ENCODE measurements around the gene AGPAT4. TPM values are rescaled to one million over a fixed set of nuclear protein-coding genes. Genes with fewer than 3 reads are reported as not detected.
"Not testable (repeated sequence)": the region's sequence is repeated elsewhere in the genome, so short reads cannot be mapped to it uniquely, and the experiment has no call there.

AGPAT4 gene
- total RNA-seq, 2 donors from 2014 or later = 61.0 to 61.1 TPM

DNA sequence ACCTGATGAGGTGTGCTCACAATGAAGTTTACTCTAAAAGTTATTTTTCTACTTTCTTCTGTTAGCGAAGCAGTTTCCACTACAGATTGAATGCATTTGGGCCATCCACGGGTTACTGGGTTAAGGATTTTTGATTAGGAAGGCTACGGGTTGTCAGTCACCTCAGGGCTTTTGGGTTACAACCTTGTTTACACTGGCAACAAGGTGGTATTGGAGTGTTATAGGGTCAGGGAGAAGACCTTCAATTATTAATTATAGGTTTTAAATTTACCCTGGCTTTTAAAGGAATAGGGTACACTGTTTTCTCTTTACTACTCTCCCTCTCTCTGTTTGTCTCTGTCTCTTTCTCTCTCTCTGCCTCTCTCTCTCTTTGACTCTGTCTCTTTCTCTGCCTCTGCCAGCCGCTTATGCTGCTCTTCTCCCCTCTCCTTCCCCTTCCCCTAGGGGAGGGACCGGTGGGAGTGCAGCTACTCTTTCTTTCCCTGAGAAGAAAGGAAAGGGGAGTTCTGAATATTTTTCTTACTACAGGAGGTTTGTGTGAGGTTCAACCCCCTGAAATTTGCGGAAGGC lies 40.2 kb upstream of the AGPAT4 start:
- H3K9ac ChIP-seq (ENCODE audit: extremely low read depth, low read length, poor library complexity, severe bottlenecking) = no peak overlapping the region
- DNase-seq = no peak
- no peak overlapping the region for H3K4me3 Mint-ChIP-seq
- no peak overlapping the region for H3K27ac ChIP-seq (ENCODE audit: low read depth, low read length)
- no peaks in the 10 kb centered on the region for H3K27me3 ChIP-seq (ENCODE audit: control insufficient read depth, insufficient read depth, low read length, poor library complexity, severe bottlenecking)
- peaks cover 18% of the 10 kb centered on the region for H3K4me1 Mint-ChIP-seq
- H3K27ac Mint-ChIP-seq = peak overlapping the region; percentile 74
- H3K36me3 ChIP-seq (ENCODE audit: control insufficient read depth, insufficient read depth, low read length) = no peaks in the 10 kb centered on the region
- peaks cover 3% of the 10 kb centered on the region for H3K36me3 Mint-ChIP-seq (ENCODE audit: low read depth)
- 83 to 86% methylated on average over 1 to 6 of the region's 6 CpGs for WGBS, 2 experiments (ENCODE audit: insufficient coverage in 1 of 2, insufficient read length in 1 of 2)
- H3K4me1 ChIP-seq (ENCODE audit: control insufficient read depth, insufficient read depth, low read length) = no peaks in the 10 kb centered on the region
- H3K27me3 Mint-ChIP-seq (ENCODE audit: insufficient read depth) = no peaks in the 10 kb centered on the region
- no peak overlapping the region for H3K4me3 ChIP-seq (ENCODE audit: low read length)
- H3K9me3 Mint-ChIP-seq = peaks cover 26% of the 10 kb centered on the region
- TF ChIP-seq, protein P1, sequence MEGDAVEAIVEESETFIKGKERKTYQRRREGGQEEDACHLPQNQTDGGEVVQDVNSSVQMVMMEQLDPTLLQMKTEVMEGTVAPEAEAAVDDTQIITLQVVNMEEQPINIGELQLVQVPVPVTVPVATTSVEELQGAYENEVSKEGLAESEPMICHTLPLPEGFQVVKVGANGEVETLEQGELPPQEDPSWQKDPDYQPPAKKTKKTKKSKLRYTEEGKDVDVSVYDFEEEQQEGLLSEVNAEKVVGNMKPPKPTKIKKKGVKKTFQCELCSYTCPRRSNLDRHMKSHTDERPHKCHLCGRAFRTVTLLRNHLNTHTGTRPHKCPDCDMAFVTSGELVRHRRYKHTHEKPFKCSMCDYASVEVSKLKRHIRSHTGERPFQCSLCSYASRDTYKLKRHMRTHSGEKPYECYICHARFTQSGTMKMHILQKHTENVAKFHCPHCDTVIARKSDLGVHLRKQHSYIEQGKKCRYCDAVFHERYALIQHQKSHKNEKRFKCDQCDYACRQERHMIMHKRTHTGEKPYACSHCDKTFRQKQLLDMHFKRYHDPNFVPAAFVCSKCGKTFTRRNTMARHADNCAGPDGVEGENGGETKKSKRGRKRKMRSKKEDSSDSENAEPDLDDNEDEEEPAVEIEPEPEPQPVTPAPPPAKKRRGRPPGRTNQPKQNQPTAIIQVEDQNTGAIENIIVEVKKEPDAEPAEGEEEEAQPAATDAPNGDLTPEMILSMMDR (conservative IDR thresholded peaks at IDR 0.05) = no peak
- peaks cover 13% of the 10 kb centered on the region for H3K9me3 ChIP-seq (ENCODE audit: control insufficient read depth, low read length)

GRCh38 chr6:161313475-161313874 lies 39.6 kb upstream of the AGPAT4 start:
- H3K9ac ChIP-seq (ENCODE audit: extremely low read depth, low read length, poor library complexity, severe bottlenecking); H3K36me3 ChIP-seq (ENCODE audit: control insufficient read depth, insufficient read depth, low read length); H3K36me3 Mint-ChIP-seq (ENCODE audit: low read depth); H3K27me3 Mint-ChIP-seq (ENCODE audit: insufficient read depth); H3K4me3 ChIP-seq (ENCODE audit: low read length); H3K4me1 ChIP-seq (ENCODE audit: control insufficient read depth, insufficient read depth, low read length); H3K4me3 Mint-ChIP-seq; H3K27me3 ChIP-seq (ENCODE audit: control insufficient read depth, insufficient read depth, low read length, poor library complexity, severe bottlenecking); DNase-seq; H3K27ac ChIP-seq (ENCODE audit: low read depth, low read length): not testable (repeated sequence)
- peaks cover 16% of the 10 kb centered on the region for H3K4me1 Mint-ChIP-seq
- WGBS, 2 experiments (ENCODE audit: insufficient coverage in 1 of 2, insufficient read length in 1 of 2) = 51 to 63% methylated on average over 3 of the region's 3 CpGs
- H3K9me3 ChIP-seq (ENCODE audit: control insufficient read depth, low read length) = peaks cover 13% of the 10 kb centered on the region
- H3K27ac Mint-ChIP-seq = peak overlapping the region; percentile 74
- H3K9me3 Mint-ChIP-seq = peaks cover 26% of the 10 kb centered on the region

GRCh38 chr6:161309774-161310173 lies 35.9 kb upstream of the AGPAT4 start:
- H3K36me3 Mint-ChIP-seq (ENCODE audit: low read depth); H3K27ac ChIP-seq (ENCODE audit: low read depth, low read length); DNase-seq; H3K9me3 ChIP-seq (ENCODE audit: control insufficient read depth, low read length); H3K4me3 ChIP-seq (ENCODE audit: low read length); H3K36me3 ChIP-seq (ENCODE audit: control insufficient read depth, insufficient read depth, low read length); H3K27me3 ChIP-seq (ENCODE audit: control insufficient read depth, insufficient read depth, low read length, poor library complexity, severe bottlenecking); H3K27me3 Mint-ChIP-seq (ENCODE audit: insufficient read depth); H3K9ac ChIP-seq (ENCODE audit: extremely low read depth, low read length, poor library complexity, severe bottlenecking); H3K4me1 ChIP-seq (ENCODE audit: control insufficient read depth, insufficient read depth, low read length); H3K4me3 Mint-ChIP-seq; H3K27ac Mint-ChIP-seq: not testable (repeated sequence)
- Mint-ChIP-seq H3K4me1 (peaks cover 11% of the 10 kb centered on the region), H3K9me3 (peaks cover 13% of the 10 kb centered on the region)
- WGBS, 2 experiments (ENCODE audit: insufficient coverage in 1 of 2, insufficient read length in 1 of 2) = 93 to 100% methylated on average over 1 to 7 of the region's 7 CpGs

- no peak overlapping the region for H3K4me3 Mint-ChIP-seq
- H3K4me1 Mint-ChIP-seq = peaks cover 8% of the 10 kb centered on the region
- Histone ChIP-seq H3K27ac (ENCODE audit: low read depth, low read length) (no peak overlapping the region), H3K4me1 (ENCODE audit: control insufficient read depth, insufficient read depth, low read length) (no peaks in the 10 kb centered on the region), H3K27me3 (ENCODE audit: control insufficient read depth, insufficient read depth, low read length, poor library complexity, severe bottlenecking) (no peaks in the 10 kb centered on the region), H3K4me3 (ENCODE audit: low read length) (no peak overlapping the region), H3K9ac (ENCODE audit: extremely low read depth, low read length, poor library complexity, severe bottlenecking) (no peak overlapping the region), H3K9me3 (ENCODE audit: control insufficient read depth, low read length) (no peaks in the 10 kb centered on the region), H3K36me3 (ENCODE audit: control insufficient read depth, insufficient read depth, low read length) (no peaks in the 10 kb centered on the region)
- WGBS, 2 experiments (ENCODE audit: insufficient coverage in 1 of 2, insufficient read length in 1 of 2) = 85 to 86% methylated on average over 7 to 10 of the region's 10 CpGs
- no peak for DNase-seq
- TF ChIP-seq, protein P1 (conservative IDR thresholded peaks at IDR 0.05) = no peak
- H3K9me3 Mint-ChIP-seq = peaks cover 9% of the 10 kb centered on the region
- no peaks in the 10 kb centered on the region for H3K36me3 Mint-ChIP-seq (ENCODE audit: low read depth)
- no peak overlapping the region for H3K27ac Mint-ChIP-seq
- peaks cover 12% of the 10 kb centered on the region for H3K27me3 Mint-ChIP-seq (ENCODE audit: insufficient read depth)
Observed at GRCh38 chr6:161308075-161308655, 34.3 kb upstream of the AGPAT4 start.
